Caco-2 (cell line): ENCODE measurements around the gene FCER2. TPM values are rescaled to one million over a fixed set of nuclear protein-coding genes. Genes with fewer than 3 reads are reported as not detected.

Experiments used
- BruUV-seq: library from RNA; stranded (reverse); fragments of 400-500 nt; replicated peaks from 2 replicates; lab custom pipeline; 2021; lab: Mats Ljungman, UMichigan
- CTCF ChIA-PET: fragments of 300-600 bp; sonication (Branson Sonifier 250); formaldehyde crosslinking; loops from one replicate; lab custom pipeline; 2022; ENCODE audit warnings: antibody characterized with exemption; lab: Charles Lee
- POLR2A ChIA-PET: fragments of 300-600 bp; sonication (Branson Sonifier 250); formaldehyde crosslinking; loops from one replicate; lab custom pipeline; 2022; ENCODE audit warnings: antibody characterized with exemption; lab: Charles Lee
- DNase-seq, 2 experiments: peaks; one replicate each; pipeline versions ENCODE4 v3.0.0 to v3.0.0-alpha.2; 2020 to 2022
- H3K27me3 ChIP-seq: replicated peaks from 2 replicates; pipeline ENCODE4 v1.6.0; 2011; ENCODE audit warnings: low read length; ENCODE audit not compliant: control insufficient read depth, insufficient read depth
- H3K36me3 ChIP-seq: 2 replicates; pipeline ENCODE4 v1.5.1; 2011; ENCODE audit warnings: low read length; ENCODE audit not compliant: control insufficient read depth, insufficient read depth
- H3K4me1 ChIP-seq: fragments of 250-450 bp; sonication (Bioruptor Pico); 2 replicates; pipeline ENCODE4 v1.5.1; 2020; ENCODE audit warnings: mild to moderate bottlenecking
- H3K4me3 ChIP-seq: 2 replicates; pipeline ENCODE4 v1.5.1; 2011; ENCODE audit warnings: low read depth, mild to moderate bottlenecking, control low read depth, low read length
- H3K9me3 ChIP-seq: fragments of 250-450 bp; sonication (Bioruptor Pico); 2 replicates; pipeline ENCODE4 v1.5.1; 2020; ENCODE audit warnings: mild to moderate bottlenecking, moderate library complexity
- H3K27ac Mint-ChIP-seq: one replicate; pipeline ENCODE4 v1.8.0; 2022; ENCODE audit warnings: mixed read lengths; ENCODE audit not compliant: unreplicated experiment
- H3K27me3 Mint-ChIP-seq: one replicate; pipeline ENCODE4 v1.8.0; 2022; ENCODE audit warnings: mixed read lengths; ENCODE audit not compliant: insufficient read depth, unreplicated experiment
- H3K36me3 Mint-ChIP-seq: one replicate; pipeline ENCODE4 v1.8.0; 2022; ENCODE audit warnings: mild to moderate bottlenecking, mixed read lengths; ENCODE audit not compliant: insufficient read depth, unreplicated experiment
- H3K4me1 Mint-ChIP-seq: one replicate; pipeline ENCODE4 v1.8.0; 2022; ENCODE audit warnings: low read depth, mixed read lengths; ENCODE audit not compliant: unreplicated experiment
- H3K4me3 Mint-ChIP-seq: one replicate; pipeline ENCODE4 v1.8.0; 2022; ENCODE audit warnings: mild to moderate bottlenecking, moderate library complexity, mixed read lengths; ENCODE audit not compliant: unreplicated experiment
- H3K9me3 Mint-ChIP-seq: one replicate; pipeline ENCODE4 v1.8.0; 2022; ENCODE audit warnings: mixed read lengths; ENCODE audit not compliant: unreplicated experiment
- intact Hi-C: fragments of 100-400 bp; cut with micrococcal nuclease; formaldehyde crosslinking; loops from one replicate; pipeline ENCODE4 v1.10.0; 2022; ENCODE audit not compliant: unreplicated experiment
- total RNA-seq: library from RNA; stranded (reverse); gene quantifications from 2 replicates; pipeline ENCODE4 v1.2.3, GENCODE V29; 2022
- TF ChIP-seq, protein P1 (sequence below), 2 experiments: fragments of 200-600 bp in 1 of 2; IDR thresholded peaks; 1 replicate in 1 of 2; 2 replicates in 1 of 2; pipeline versions ENCODE4 v1.5.1 to v1.8.0; 2011 to 2022; ENCODE audit warnings: antibody characterized with exemption in 1 of 2, control low read depth in 1 of 2, inconsistent platforms in 1 of 2, low read depth in 1 of 2, low read length in 1 of 2, mild to moderate bottlenecking in 1 of 2, moderate library complexity in 1 of 2; ENCODE audit not compliant: insufficient read depth in 1 of 2, severe bottlenecking in 1 of 2, unreplicated experiment in 1 of 2

Gene FCER2
- total RNA-seq, 1 experiment from 2014 or later, result not detected

DNA sequence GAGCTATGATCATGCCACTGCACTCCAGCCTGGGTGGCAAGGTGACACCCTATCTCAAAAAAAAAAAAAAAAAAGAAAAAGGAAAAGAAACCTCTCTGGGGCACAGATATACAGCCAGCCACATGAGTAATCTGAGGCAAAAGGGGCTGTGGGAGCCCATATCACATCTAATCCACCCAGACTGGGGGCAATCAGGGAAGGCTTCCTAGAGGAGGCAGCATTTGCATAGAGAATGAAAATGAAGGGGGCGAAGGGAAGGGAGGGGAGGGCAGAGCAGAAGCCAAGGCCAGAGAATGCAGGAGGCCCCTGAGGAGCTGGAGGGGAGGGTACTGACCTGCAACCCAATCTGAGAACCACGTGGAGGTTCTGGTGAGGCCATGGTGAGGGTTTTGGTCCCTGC, 51.8 kb downstream of the FCER2 start:
- Mint-ChIP-seq H3K4me1 (peaks cover 13% of the 10 kb centered on the region), H3K27ac (no peak overlapping the region)

DNA sequence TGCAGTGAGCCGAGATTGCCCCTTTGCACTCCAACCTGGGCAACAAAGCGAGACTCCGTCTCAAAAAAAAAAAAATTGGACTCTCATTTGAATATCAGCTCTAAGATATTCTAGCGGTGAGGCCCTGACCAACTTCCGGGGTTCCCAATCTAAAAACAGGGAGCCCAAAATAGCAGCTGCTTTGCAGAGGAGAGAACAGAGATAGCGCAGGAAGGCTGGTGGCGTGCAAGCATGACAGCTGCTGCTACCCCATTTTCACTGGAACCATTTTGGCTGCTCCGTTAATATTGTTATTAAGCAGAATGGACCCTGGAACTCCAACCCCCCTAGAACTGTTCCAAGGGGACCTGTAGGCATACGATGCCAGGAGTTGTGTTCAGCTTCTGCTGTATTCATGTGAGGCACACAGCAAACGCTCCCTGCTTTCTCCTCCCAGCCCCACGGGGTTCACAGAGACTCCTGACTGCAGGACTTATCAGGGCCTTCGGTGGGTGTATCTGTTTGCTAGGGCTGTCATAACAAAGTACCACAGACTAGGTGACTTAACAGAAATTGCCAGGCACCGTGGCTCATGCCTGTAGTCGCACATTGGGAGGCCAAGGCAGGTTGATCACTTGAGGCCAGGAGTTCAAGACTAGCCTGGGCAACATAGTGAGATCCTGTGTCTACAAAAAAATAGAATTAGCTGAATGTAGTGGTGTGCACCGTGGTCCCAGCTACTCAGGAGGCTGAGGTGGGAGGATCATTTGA, 53.5 kb downstream of the FCER2 start:
- TF ChIP-seq, protein P1, sequence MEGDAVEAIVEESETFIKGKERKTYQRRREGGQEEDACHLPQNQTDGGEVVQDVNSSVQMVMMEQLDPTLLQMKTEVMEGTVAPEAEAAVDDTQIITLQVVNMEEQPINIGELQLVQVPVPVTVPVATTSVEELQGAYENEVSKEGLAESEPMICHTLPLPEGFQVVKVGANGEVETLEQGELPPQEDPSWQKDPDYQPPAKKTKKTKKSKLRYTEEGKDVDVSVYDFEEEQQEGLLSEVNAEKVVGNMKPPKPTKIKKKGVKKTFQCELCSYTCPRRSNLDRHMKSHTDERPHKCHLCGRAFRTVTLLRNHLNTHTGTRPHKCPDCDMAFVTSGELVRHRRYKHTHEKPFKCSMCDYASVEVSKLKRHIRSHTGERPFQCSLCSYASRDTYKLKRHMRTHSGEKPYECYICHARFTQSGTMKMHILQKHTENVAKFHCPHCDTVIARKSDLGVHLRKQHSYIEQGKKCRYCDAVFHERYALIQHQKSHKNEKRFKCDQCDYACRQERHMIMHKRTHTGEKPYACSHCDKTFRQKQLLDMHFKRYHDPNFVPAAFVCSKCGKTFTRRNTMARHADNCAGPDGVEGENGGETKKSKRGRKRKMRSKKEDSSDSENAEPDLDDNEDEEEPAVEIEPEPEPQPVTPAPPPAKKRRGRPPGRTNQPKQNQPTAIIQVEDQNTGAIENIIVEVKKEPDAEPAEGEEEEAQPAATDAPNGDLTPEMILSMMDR (IDR thresholded peaks at IDR 0.05; ENCODE audit: insufficient read depth in 1 of 2, low read depth in 1 of 2, low read length in 1 of 2, severe bottlenecking in 1 of 2, unreplicated experiment in 1 of 2), result no peak
- H3K4me1 ChIP-seq, result no peaks in the 10 kb centered on the region
- ChIA-PET POLR2A (no interaction called here), CTCF (no interaction called here)
- H3K36me3 Mint-ChIP-seq, result peaks cover 9% of the 10 kb centered on the region
- no peaks in the 10 kb centered on the region for H3K27me3 ChIP-seq
- H3K4me3 ChIP-seq, result no peak overlapping the region
- no peak for DNase-seq
- no peaks in the 10 kb centered on the region; the same call in 1 of the 2 replicates for H3K36me3 ChIP-seq
- H3K9me3 Mint-ChIP-seq, result no peaks in the 10 kb centered on the region
- no peaks in the 10 kb centered on the region for H3K9me3 ChIP-seq
- H3K4me1 Mint-ChIP-seq, result peaks cover 13% of the 10 kb centered on the region
- H3K27ac Mint-ChIP-seq, result no peak overlapping the region
- BruUV-seq, result no TSS peak
- H3K4me3 Mint-ChIP-seq, result no peak overlapping the region
- no peaks in the 10 kb centered on the region for H3K27me3 Mint-ChIP-seq
- intact Hi-C loops, result no loop called here

More for the DNA sequence above, 51.8 kb downstream of the FCER2 start:
- no peaks in the 10 kb centered on the region for H3K4me1 ChIP-seq
- POLR2A ChIA-PET, result no interaction called here
- Mint-ChIP-seq H3K4me3 (no peak overlapping the region), H3K9me3 (no peaks in the 10 kb centered on the region), H3K36me3 (no peaks in the 10 kb centered on the region), H3K27me3 (no peaks in the 10 kb centered on the region)
- no peaks in the 10 kb centered on the region for H3K36me3 ChIP-seq
- BruUV-seq, result no TSS peak
- intact Hi-C loops, result no loop called here
- TF ChIP-seq, protein P1 (IDR thresholded peaks at IDR 0.05; ENCODE audit: insufficient read depth in 1 of 2, low read depth in 1 of 2, low read length in 1 of 2, severe bottlenecking in 1 of 2, unreplicated experiment in 1 of 2), result no peak
- no peaks in the 10 kb centered on the region for H3K9me3 ChIP-seq
- H3K27me3 ChIP-seq, result no peaks in the 10 kb centered on the region
- CTCF ChIA-PET, result interaction anchor here (0.9 to 2.1 kb wide), 2 partner anchors 31 to 155 kb away, joined by 3 to 8 read pairs; partner anchors contain the start of gene TRAPPC5
- no peak for DNase-seq
- H3K4me3 ChIP-seq, result no peak overlapping the region

DNA sequence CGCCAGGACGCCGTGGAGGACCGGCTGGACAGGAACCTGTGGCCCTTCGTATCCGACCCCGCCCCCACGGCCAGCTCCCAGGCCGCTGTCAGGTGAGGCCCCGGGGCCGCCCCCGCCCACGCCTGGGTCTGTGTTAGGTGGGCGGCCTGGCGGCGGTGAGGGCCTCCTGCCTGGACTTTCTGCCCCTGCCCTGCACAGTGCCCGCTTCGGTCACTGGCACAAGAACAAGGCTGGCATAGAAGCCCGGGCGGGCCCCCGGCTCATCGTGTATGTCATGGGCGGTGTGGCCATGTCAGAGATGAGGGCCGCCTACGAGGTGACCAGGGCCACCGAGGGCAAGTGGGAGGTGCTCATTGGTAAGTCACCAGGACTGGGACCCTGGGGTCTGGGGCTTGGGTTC, 54.8 kb downstream of the FCER2 start:
- BruUV-seq, result no TSS peak
- ChIA-PET POLR2A (no interaction called here), CTCF (no interaction called here)
- no peak for DNase-seq
- Histone ChIP-seq H3K9me3 (no peaks in the 10 kb centered on the region), H3K36me3 (no peaks in the 10 kb centered on the region; the same call in 1 of the 2 replicates), H3K27me3 (no peaks in the 10 kb centered on the region), H3K4me1 (no peaks in the 10 kb centered on the region), H3K4me3 (no peak overlapping the region)
- TF ChIP-seq, protein P1 (IDR thresholded peaks at IDR 0.05; ENCODE audit: insufficient read depth in 1 of 2, low read depth in 1 of 2, low read length in 1 of 2, severe bottlenecking in 1 of 2, unreplicated experiment in 1 of 2), result no peak
- peaks cover 1% of the 10 kb centered on the region for H3K4me1 Mint-ChIP-seq
- H3K27ac Mint-ChIP-seq, result no peak overlapping the region
- peaks cover 9% of the 10 kb centered on the region for H3K36me3 Mint-ChIP-seq
- H3K9me3 Mint-ChIP-seq, result no peaks in the 10 kb centered on the region
- intact Hi-C loops, result no loop called here
- H3K4me3 Mint-ChIP-seq, result no peak overlapping the region
- no peaks in the 10 kb centered on the region for H3K27me3 Mint-ChIP-seq
